BJ (cell line): ENCODE results near the gene TPSG1. TPM values are rescaled to one million over a fixed set of nuclear protein-coding genes. Genes with fewer than 3 reads are reported as not detected.

Experiments
- CTCF ChIA-PET: fragments of 350-600 bp; formaldehyde crosslinking; extraction: SDS; loops from one replicate; lab custom pipeline; 2021; ENCODE audit warnings: antibody characterized with exemption, inconsistent platforms; lab: Yijun Ruan, JAX
- POLR2A ChIA-PET: fragments of 300-600 bp; sonication (Branson Sonifier 250); formaldehyde crosslinking; extraction: SDS; loops from one replicate; lab custom pipeline; 2021; ENCODE audit warnings: antibody characterized with exemption; lab: Charles Lee
- DNase-seq: peaks from one replicate; pipeline ENCODE4 v3.0.0-alpha.2; 2011; ENCODE audit warnings: low read depth
- H3K27me3 ChIP-seq: 2 replicates; pipeline ENCODE4 v1.6.0; 2011; ENCODE audit warnings: low read length; ENCODE audit not compliant: control insufficient read depth, insufficient read depth
- H3K36me3 ChIP-seq: 2 replicates; pipeline ENCODE4 v1.5.1; 2011; ENCODE audit warnings: low read length; ENCODE audit not compliant: control insufficient read depth, insufficient read depth
- H3K4me3 ChIP-seq: 2 replicates; pipeline ENCODE4 v1.5.1; 2011; ENCODE audit warnings: low read depth, mild to moderate bottlenecking, control low read depth, low read length
- CTCF ChIP-seq: IDR thresholded peaks from 2 replicates; pipeline ENCODE4 v1.5.1; 2011; ENCODE audit warnings: low read depth, mild to moderate bottlenecking, control low read depth, inconsistent platforms, low read length, moderate library complexity; ENCODE audit not compliant: insufficient read depth
- polyA plus RNA-seq: library from polyadenylated mRNA; depleted of rRNA; stranded (reverse); fragments of >200 nt; gene quantifications from 2 replicates; pipeline ENCODE4 v1.2.3, GENCODE V29; 2011; rRNA removed

TPSG1 gene
- polyA plus RNA-seq, 1 experiment = not detected

GRCh38 chr16:1173788-1174451 is 51.1 kb downstream of the TPSG1 start:
- no peak for DNase-seq
- TF ChIP-seq CTCF = no peak
- H3K4me3 ChIP-seq = no peak overlapping the region
- CTCF ChIA-PET = no interaction called here
- POLR2A ChIA-PET = no interaction called here
- no peaks in the 10 kb centered on the region for H3K27me3 ChIP-seq
- H3K36me3 ChIP-seq = no peaks in the 10 kb centered on the region

DNA sequence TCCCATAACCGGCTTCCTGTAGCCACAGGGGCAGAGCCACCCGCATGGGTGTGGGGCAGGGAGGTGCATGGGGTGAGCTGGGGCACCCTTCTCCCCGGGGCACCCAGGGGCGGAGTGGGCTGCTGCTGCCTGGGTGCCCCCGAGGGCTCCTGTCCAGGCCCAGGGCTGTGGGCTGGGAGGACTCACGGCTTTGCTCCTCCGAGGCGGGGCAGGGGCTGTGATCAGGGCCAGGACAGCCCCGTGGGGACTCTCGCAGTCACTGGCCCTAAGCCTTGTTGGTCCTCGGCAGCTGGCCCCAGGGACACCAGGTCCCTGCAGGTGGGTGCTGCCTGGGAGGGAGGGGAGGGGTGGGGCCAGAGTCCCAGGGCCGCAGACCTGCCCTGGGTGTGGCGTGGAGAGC is 52.4 kb downstream of the TPSG1 start:
- POLR2A ChIA-PET = no interaction called here
- H3K36me3 ChIP-seq = no peaks in the 10 kb centered on the region
- no peak overlapping the region for H3K4me3 ChIP-seq
- no peak for DNase-seq
- H3K27me3 ChIP-seq = no peaks in the 10 kb centered on the region
- CTCF ChIA-PET = no interaction called here
- no peak for TF ChIP-seq CTCF

DNA sequence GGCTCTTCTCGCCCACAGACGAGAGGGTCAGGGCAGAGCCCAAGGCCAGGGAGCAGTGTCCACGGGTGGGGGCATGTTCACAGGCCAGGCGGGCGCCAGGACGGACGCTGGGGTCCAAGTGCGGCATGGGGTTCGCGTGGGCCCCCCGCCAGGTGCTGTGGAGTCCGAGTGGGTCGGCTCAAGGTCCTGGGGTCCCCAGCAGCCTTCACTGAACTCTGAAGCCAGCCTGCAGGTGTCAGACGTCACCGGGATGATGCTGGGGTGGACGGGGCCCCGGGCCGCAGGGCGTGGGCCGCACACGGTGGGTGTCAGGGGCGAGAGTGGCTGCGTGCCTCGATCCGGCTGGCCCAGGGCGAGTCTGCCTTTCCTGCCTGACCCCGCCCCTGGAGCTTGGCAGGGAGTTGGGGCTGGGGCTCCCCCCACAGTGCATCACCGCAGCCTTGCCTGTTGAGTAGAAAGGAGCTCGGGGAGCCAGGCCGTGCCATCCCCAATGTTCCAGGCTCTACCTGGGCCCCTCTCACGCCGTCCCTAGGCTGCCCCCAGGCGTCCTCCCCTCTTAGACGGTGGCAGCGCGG is 53.1 kb downstream of the TPSG1 start:
- Histone ChIP-seq H3K4me3 (no peak overlapping the region), H3K27me3 (no peaks in the 10 kb centered on the region), H3K36me3 (no peaks in the 10 kb centered on the region)
- TF ChIP-seq CTCF = no peak
- ChIA-PET CTCF (no interaction called here), POLR2A (no interaction called here)
- DNase-seq = no peak

Other genes starting within 250 kb of the TPSG1 start
- 0.04 TPM in 2 replicates for gene SOX8, start 243.5 kb downstream of the TPSG1 start, polyA plus RNA-seq
- gene SSTR5, start 152.5 kb downstream of the TPSG1 start, polyA plus RNA-seq = not detected in 2 replicates
- not detected in 2 replicates for gene C1QTNF8, start 129.0 kb downstream of the TPSG1 start, polyA plus RNA-seq
- gene CACNA1H, start 72.2 kb downstream of the TPSG1 start, polyA plus RNA-seq = 0.20 and 0.37 TPM in 2 replicates
- gene TPSB2, start 4.9 kb upstream of the TPSG1 start, polyA plus RNA-seq = not detected in 2 replicates
- not detected in 2 replicates for gene TPSAB1, start 15.4 kb upstream of the TPSG1 start, polyA plus RNA-seq
- not detected in 2 replicates for gene TPSD1, start 30.8 kb upstream of the TPSG1 start, polyA plus RNA-seq
- 81.2 and 138 TPM in 2 replicates for gene UBE2I, start 84.4 kb upstream of the TPSG1 start, polyA plus RNA-seq
- gene BAIAP3, start 108.4 kb upstream of the TPSG1 start, polyA plus RNA-seq = 0.29 and 0.33 TPM in 2 replicates
- gene TSR3, start 126.6 kb upstream of the TPSG1 start, polyA plus RNA-seq = 43.1 and 52.3 TPM in 2 replicates
- gene GNPTG, start 126.7 kb upstream of the TPSG1 start, polyA plus RNA-seq = 74.1 and 113 TPM in 2 replicates
- gene UNKL, start 189.4 kb upstream of the TPSG1 start, polyA plus RNA-seq = 7.9 and 15.4 TPM in 2 replicates
- 13.3 and 19.3 TPM in 2 replicates for gene UQCC4, start 195.5 kb upstream of the TPSG1 start, polyA plus RNA-seq
- gene PERCC1, start 205.8 kb upstream of the TPSG1 start, polyA plus RNA-seq = not detected in 2 replicates
- gene CCDC154, start 219.3 kb upstream of the TPSG1 start, polyA plus RNA-seq = 0.04 and 0.23 TPM in 2 replicates
- 19.6 and 36.4 TPM in 2 replicates for gene CLCN7, start 249.8 kb upstream of the TPSG1 start, polyA plus RNA-seq